Measurements from ENCODE around the gene ELOB.

Gene ELOB

GRCh38 chr16:2804728-2805127 is 27.6 kb upstream of the ELOB start:
- no peaks in the 10 kb centered on the region for H3K36me3 ChIP-seq (ENCODE audit: insufficient read depth, low read length)
- H4K20me1 ChIP-seq (ENCODE audit: insufficient read depth, low read length), result no peaks in the 10 kb centered on the region
- no peak overlapping the region for H3K9ac ChIP-seq (ENCODE audit: low read depth, low read length)
- no peak for DNase-seq
- no peak overlapping the region for H3K4me3 ChIP-seq (ENCODE audit: low read depth in 1 of 2, low read length in 2 of 2)
- TF ChIP-seq EZH2 (IDR thresholded peaks at IDR 0.05; ENCODE audit: borderline replicate concordance, low read depth, low read length, severe bottlenecking) (no peak), CTCF (IDR thresholded peaks at IDR 0.05; ENCODE audit: borderline replicate concordance, extremely low read depth, low read length, poor library complexity, severe bottlenecking) (no peak)
- no peak overlapping the region for H3K27ac ChIP-seq (ENCODE audit: low read length)
- no peak overlapping the region for H2AFZ ChIP-seq (ENCODE audit: low read depth, low read length)
- H3K4me2 ChIP-seq (ENCODE audit: insufficient read depth, low read length), result no peak overlapping the region
- H3K4me1 ChIP-seq (ENCODE audit: insufficient read depth, low read length), result no peaks in the 10 kb centered on the region
- no peaks in the 10 kb centered on the region for H3K79me2 ChIP-seq (ENCODE audit: insufficient read depth, low read length)
- no peak for ATAC-seq (ENCODE audit: insufficient read depth, low read depth)
- peaks cover 6% of the 10 kb centered on the region for H3K9me3 ChIP-seq (ENCODE audit: insufficient read depth, low read length, severe bottlenecking)
- peaks cover 2% of the 10 kb centered on the region for H3K27me3 ChIP-seq (ENCODE audit: insufficient read depth, low read length, poor library complexity)

- Histone ChIP-seq H2AFZ (ENCODE audit: low read depth, low read length) (no peak overlapping the region), H4K20me1 (ENCODE audit: insufficient read depth, low read length) (no peaks in the 10 kb centered on the region), H3K79me2 (ENCODE audit: insufficient read depth, low read length) (no peaks in the 10 kb centered on the region), H3K27me3 (ENCODE audit: insufficient read depth, low read length, poor library complexity) (peaks cover 2% of the 10 kb centered on the region), H3K9me3 (ENCODE audit: insufficient read depth, low read length, severe bottlenecking) (peaks cover 6% of the 10 kb centered on the region), H3K36me3 (ENCODE audit: insufficient read depth, low read length) (no peaks in the 10 kb centered on the region), H3K4me2 (ENCODE audit: insufficient read depth, low read length) (no peak overlapping the region), H3K27ac (ENCODE audit: low read length) (no peak overlapping the region), H3K9ac (ENCODE audit: low read depth, low read length) (no peak overlapping the region), H3K4me1 (ENCODE audit: insufficient read depth, low read length) (no peaks in the 10 kb centered on the region), H3K4me3 (ENCODE audit: low read depth in 1 of 2, low read length in 2 of 2) (no peak overlapping the region)
- ATAC-seq (ENCODE audit: insufficient read depth, low read depth), result no peak
- DNase-seq, result no peak
- TF ChIP-seq CTCF (IDR thresholded peaks at IDR 0.05; ENCODE audit: borderline replicate concordance, extremely low read depth, low read length, poor library complexity, severe bottlenecking), result no peak
- no peak for TF ChIP-seq EZH2 (IDR thresholded peaks at IDR 0.05; ENCODE audit: borderline replicate concordance, low read depth, low read length, severe bottlenecking)
These were observed 26.6 kb upstream of the ELOB start for GRCh38 chr16:2803545-2804195.

GRCh38 chr16:2799859-2800226 is 22.8 kb upstream of the ELOB start:
- Histone ChIP-seq H3K79me2 (ENCODE audit: insufficient read depth, low read length) (no peaks in the 10 kb centered on the region), H3K27me3 (ENCODE audit: insufficient read depth, low read length, poor library complexity) (peaks cover 2% of the 10 kb centered on the region), H3K4me1 (ENCODE audit: insufficient read depth, low read length) (no peaks in the 10 kb centered on the region), H3K27ac (ENCODE audit: low read length) (no peak overlapping the region), H3K36me3 (ENCODE audit: insufficient read depth, low read length) (no peaks in the 10 kb centered on the region), H3K9me3 (ENCODE audit: insufficient read depth, low read length, severe bottlenecking) (peaks cover 4% of the 10 kb centered on the region), H3K4me2 (ENCODE audit: insufficient read depth, low read length) (no peak overlapping the region), H2AFZ (ENCODE audit: low read depth, low read length) (no peak overlapping the region), H3K9ac (ENCODE audit: low read depth, low read length) (no peak overlapping the region), H3K4me3 (ENCODE audit: low read depth in 1 of 2, low read length in 2 of 2) (no peak overlapping the region), H4K20me1 (ENCODE audit: insufficient read depth, low read length) (no peaks in the 10 kb centered on the region)
- no peak for TF ChIP-seq EZH2 (IDR thresholded peaks at IDR 0.05; ENCODE audit: borderline replicate concordance, low read depth, low read length, severe bottlenecking)
- no peak for TF ChIP-seq CTCF (IDR thresholded peaks at IDR 0.05; ENCODE audit: borderline replicate concordance, extremely low read depth, low read length, poor library complexity, severe bottlenecking)
- no peak for ATAC-seq (ENCODE audit: insufficient read depth, low read depth)
- DNase-seq, result no peak

Measured in DND-41 (cell line).